Epithelial cell of proximal tubule (primary cell): ENCODE data around the gene ATG13. TPM values are rescaled to one million over a fixed set of nuclear protein-coding genes. Genes with fewer than 3 reads are reported as not detected.

Source experiments
- DNase-seq: peaks from one replicate; pipeline ENCODE4 v3.0.0-alpha.2; 2011; ENCODE audit warnings: low read depth
- H3K4me3 ChIP-seq: 2 replicates; pipeline ENCODE4 v1.5.1; 2011; ENCODE audit warnings: low read depth, mild to moderate bottlenecking, low read length
- CTCF ChIP-seq: conservative IDR thresholded peaks from 2 replicates; pipeline ENCODE4 v1.5.1; 2012; ENCODE audit warnings: low read depth, mild to moderate bottlenecking, low read length
- total RNA-seq: library from RNA; depleted of rRNA; stranded (reverse); fragments of >200 nt; gene quantifications from 2 replicates; pipeline ENCODE4 v1.2.3, GENCODE V29; 2015

ATG13 gene
- total RNA-seq, 1 donor from 2014 or later = 52.9 TPM

GRCh38 chr11:46643531-46643930 is 26.2 kb downstream of the ATG13 start:
- no peak overlapping the region for H3K4me3 ChIP-seq
- no peak for TF ChIP-seq CTCF
- no peak for DNase-seq

DNA sequence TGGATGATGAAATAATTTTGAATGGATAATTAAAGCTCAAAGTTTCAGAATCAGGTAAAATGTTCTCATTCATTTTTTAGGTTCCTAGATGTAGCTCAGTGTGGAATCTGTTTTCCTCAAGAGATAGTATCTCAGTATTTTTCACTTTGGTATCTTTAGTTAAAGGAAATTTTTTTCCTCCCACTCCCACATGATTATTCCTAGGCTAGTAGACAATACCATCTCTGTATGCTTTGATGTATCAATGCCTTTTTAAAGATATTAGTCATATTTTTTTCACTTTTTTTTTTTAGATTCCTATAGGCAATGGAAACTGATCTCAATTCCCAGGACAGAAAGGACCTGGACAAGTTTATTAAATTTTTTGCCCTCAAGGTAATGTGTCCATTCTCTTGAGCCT is 26.6 kb downstream of the ATG13 start:
- TF ChIP-seq CTCF = no peak
- DNase-seq = no peak
- no peak overlapping the region for H3K4me3 ChIP-seq

GRCh38 chr11:46649180-46649738 is 31.9 kb downstream of the ATG13 start:
- DNase-seq = no peak
- TF ChIP-seq CTCF = no peak
- no peak overlapping the region for H3K4me3 ChIP-seq

GRCh38 chr11:46655631-46656030 is 38.3 kb downstream of the ATG13 start:
- no peak overlapping the region for H3K4me3 ChIP-seq
- no peak for DNase-seq
- TF ChIP-seq CTCF = no peak

DNA sequence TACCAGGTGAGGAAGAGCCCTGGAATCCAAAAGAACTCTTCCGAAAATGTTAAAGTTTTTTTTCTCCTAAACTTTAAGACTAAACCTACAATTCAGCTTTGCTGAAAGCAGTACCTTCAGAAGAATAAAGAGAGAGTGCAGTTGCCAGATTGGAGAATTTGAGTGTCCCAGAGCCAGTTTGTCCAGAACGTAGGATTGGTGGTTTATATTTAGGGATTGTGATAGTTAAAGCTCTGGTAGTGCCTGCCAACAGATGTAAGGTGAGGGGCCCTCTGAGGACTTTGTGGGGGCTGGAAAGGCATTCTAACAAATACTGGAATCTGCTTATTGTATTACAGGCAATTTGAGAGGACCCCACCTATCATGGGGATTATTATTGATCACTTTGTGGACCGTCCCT is 39.8 kb downstream of the ATG13 start:
- TF ChIP-seq CTCF = no peak
- H3K4me3 ChIP-seq = no peak overlapping the region
- DNase-seq = no peak

DNA sequence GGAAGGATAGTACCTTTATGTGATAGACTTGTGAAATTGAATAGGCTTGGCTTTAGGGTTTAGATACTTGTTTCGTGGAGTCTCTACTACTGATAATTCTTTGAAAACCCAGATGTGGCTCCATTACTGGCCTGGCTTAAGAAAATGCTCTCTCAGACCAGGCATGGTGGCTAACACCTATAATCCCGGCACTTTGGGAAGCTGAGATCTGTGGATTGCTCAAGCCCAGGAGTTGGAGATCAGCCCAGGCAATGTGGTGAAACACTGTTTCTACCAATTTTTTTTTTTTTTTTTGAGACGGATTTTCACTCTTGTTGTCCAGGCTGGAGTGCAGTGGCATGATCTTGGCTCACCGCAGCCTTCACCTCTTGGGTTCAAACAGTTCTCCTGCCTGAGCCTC is 40.9 kb downstream of the ATG13 start:
- H3K4me3 ChIP-seq = no peak overlapping the region
- no peak for TF ChIP-seq CTCF
- DNase-seq = no peak

DNA sequence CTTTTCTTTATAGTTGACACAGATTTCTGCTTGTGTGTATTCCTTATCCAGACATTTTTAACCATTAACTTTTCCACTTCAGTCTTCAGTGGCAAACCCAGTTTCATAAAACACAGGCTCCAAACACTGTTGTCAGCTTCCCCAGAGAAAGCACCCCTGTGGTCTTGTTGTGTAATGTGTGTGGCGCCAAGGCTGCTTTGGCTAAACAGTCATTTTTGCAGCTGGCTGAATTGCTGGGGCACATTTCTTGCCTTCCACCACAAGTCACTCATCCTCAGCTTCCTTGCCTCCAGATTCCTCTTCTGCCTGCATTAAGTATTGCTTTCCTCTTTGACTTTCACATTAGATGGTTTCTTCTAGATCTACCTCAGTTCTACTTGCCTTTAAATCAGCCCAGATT is 42.6 kb downstream of the ATG13 start:
- no peak for TF ChIP-seq CTCF
- H3K4me3 ChIP-seq = no peak overlapping the region
- peak; percentile 25 for DNase-seq
